Mammary epithelial cell (primary cell): ENCODE results near the gene NXPH4.

Experiments
- CTCF ChIP-seq, 2 donors: IDR thresholded peaks in 1 of 2; conservative IDR thresholded peaks in 1 of 2; 2 replicates each; pipeline ENCODE4 v1.5.1; 2011 to 2012; ENCODE audit warnings: inconsistent platforms in 2 of 2, low read length in 2 of 2, mild to moderate bottlenecking in 2 of 2, control low read depth in 1 of 2, low read depth in 1 of 2; ENCODE audit not compliant: insufficient read depth in 1 of 2; ENCODE audit errors: extremely low read depth in 1 of 2
- EZH2 ChIP-seq: IDR thresholded peaks from 2 replicates; pipeline ENCODE4 v1.6.1; 2012; ENCODE audit warnings: low read length, inconsistent platforms, borderline replicate concordance

- no peak for TF ChIP-seq CTCF (conservative IDR thresholded peaks at IDR 0.05 in 1 of 2, IDR thresholded peaks at IDR 0.05 in 1 of 2; ENCODE audit: extremely low read depth in 1 of 2, insufficient read depth in 1 of 2, low read depth in 1 of 2, low read length in 2 of 2)
- TF ChIP-seq EZH2 = no peak
Measured at GRCh38 chr12:57270966-57271470, 54.4 kb downstream of the NXPH4 start.
